Activated CD8-positive, alpha-beta T cell treated with anti-CD3 and anti-CD28 coated beads, Interleukin-2, amount 10 ng/mL, durations not matched to agents 7 days and 5 days (primary cell): ENCODE measurements around the gene MARS2. TPM values are rescaled to one million over a fixed set of nuclear protein-coding genes. Genes with fewer than 3 reads are reported as not detected.

Experiments
- total RNA-seq, 2 experiments: library from RNA; stranded (reverse); gene quantifications; one replicate each; pipeline ENCODE4 v1.2.3, GENCODE V29; 2021

The MARS2 gene
- total RNA-seq, 2 experiments from 2014 or later: 15.0 to 15.6 TPM

Other genes starting within 250 kb of the MARS2 start
- gene HSPD1, start 205.5 kb upstream of the MARS2 start, total RNA-seq: 100 to 1,000 TPM; 322 to 336 TPM
- 100 to 1,000 TPM; 153 to 162 TPM for gene HSPE1, start 205.0 kb upstream of the MARS2 start, total RNA-seq
- gene MOB4, start 189.3 kb upstream of the MARS2 start, total RNA-seq: 10 to 100 TPM; 16.5 to 21.3 TPM
- not detected for gene RFTN2, start 29.8 kb upstream of the MARS2 start, total RNA-seq
- gene BOLL, start 80.0 kb downstream of the MARS2 start, total RNA-seq: not detected
- gene PLCL1, start 99.2 kb downstream of the MARS2 start, total RNA-seq: under 1 TPM; 0.08 to 0.18 TPM